ENCODE results near the gene MAEA.

Gene MAEA

GRCh38 chr4:1289207-1290164 is at the start of gene MAEA:
Gene MAEA (plus strand): TSS chr4:1289891. CDS start chr4:1289914, 23 bp downstream.
- DNase-seq (ENCODE audit: insufficient read length, low spot score) (peak; percentile 100), FAIRE-seq (no peak)
- TF ChIP-seq CTCF (IDR thresholded peaks at IDR 0.05; ENCODE audit: insufficient read depth, missing control alignments) = no peak

GRCh38 chr4:1239950-1240307 is 49.8 kb upstream of the MAEA start:
- no peak for TF ChIP-seq CTCF (IDR thresholded peaks at IDR 0.05; ENCODE audit: insufficient read depth, missing control alignments)
- FAIRE-seq = no peak
- no peak for DNase-seq (ENCODE audit: insufficient read length, low spot score)

GRCh38 chr4:1240721-1241465 is 48.8 kb upstream of the MAEA start:
- FAIRE-seq (no peak), DNase-seq (ENCODE audit: insufficient read length, low spot score) (peak; percentile 18)
- TF ChIP-seq CTCF (IDR thresholded peaks at IDR 0.05; ENCODE audit: insufficient read depth, missing control alignments) = no peak

- FAIRE-seq (no peak), DNase-seq (ENCODE audit: insufficient read length, low spot score) (no peak)
- no peak for TF ChIP-seq CTCF (IDR thresholded peaks at IDR 0.05; ENCODE audit: insufficient read depth, missing control alignments)
Observed at GRCh38 chr4:1241466-1241935, 48.2 kb upstream of the MAEA start.

- FAIRE-seq = no peak
- DNase-seq (ENCODE audit: insufficient read length, low spot score) = no peak
- no peak for TF ChIP-seq CTCF (IDR thresholded peaks at IDR 0.05; ENCODE audit: insufficient read depth, missing control alignments)
Observed at GRCh38 chr4:1241936-1242505, 47.7 kb upstream of the MAEA start.

- DNase-seq (ENCODE audit: insufficient read length, low spot score) = peak; percentile 13
- TF ChIP-seq CTCF (IDR thresholded peaks at IDR 0.05; ENCODE audit: insufficient read depth, missing control alignments) = no peak
- no peak for FAIRE-seq
Observed at GRCh38 chr4:1242506-1243450, 46.9 kb upstream of the MAEA start.
